ENCODE results near the gene RIPOR2.

GRCh38 chr6:24821860-24822444, 113.8 kb downstream of the RIPOR2 start:
- TF ChIP-seq CTCF (IDR thresholded peaks at IDR 0.05; ENCODE audit: low read depth, low read length, missing input control), result no peak
- TF ChIP-seq TAF1 (conservative IDR thresholded peaks at IDR 0.05), result no peak
- TF ChIP-seq NR2F2 (IDR thresholded peaks at IDR 0.05), result no peak

All from liver (tissue), 3 donors.